Activated T-cell treated with anti-CD3 and anti-CD28 coated beads, Interleukin-2, amount 50 U/mL, for 72 hours (primary cell): ENCODE results near the gene RBM14. TPM values are rescaled to one million over a fixed set of nuclear protein-coding genes. Genes with fewer than 3 reads are reported as not detected.
"Not testable (repeated sequence)": the region's sequence is repeated elsewhere in the genome, so short reads cannot be mapped to it uniquely, and the experiment has no call there.

Experiments used
- ATAC-seq, 2 donors: fragments of 150-1000 bp; cut with Tn5 transposase; replicated peaks in 1 of 2; 2 replicates each; pipeline ENCODE4 v1.10.0; 2021; ENCODE audit warnings: moderate library complexity in 2 of 2, mild to moderate bottlenecking in 1 of 2
- DNase-seq, 2 donors: peaks; one replicate each; pipeline ENCODE4 v3.0.0; 2021 to 2022; ENCODE audit warnings: mixed read lengths in 1 of 2
- H3K27ac Mint-ChIP-seq: one replicate; pipeline ENCODE4 v1.8.0; 2022; ENCODE audit warnings: mild to moderate bottlenecking, moderate library complexity, mixed read lengths
- H3K27me3 Mint-ChIP-seq: one replicate; pipeline ENCODE4 v1.8.0; 2022; ENCODE audit warnings: low read depth, mixed read lengths
- H3K36me3 Mint-ChIP-seq, 2 donors: one replicate each; pipeline ENCODE4 v1.8.0; 2022; ENCODE audit warnings: mixed read lengths in 2 of 2, mild to moderate bottlenecking in 1 of 2; ENCODE audit not compliant: insufficient read depth in 2 of 2
- H3K4me1 Mint-ChIP-seq: one replicate; pipeline ENCODE4 v1.8.0; 2022; ENCODE audit warnings: low read depth, mixed read lengths
- H3K4me3 Mint-ChIP-seq, 2 donors: one replicate each; pipeline ENCODE4 v1.8.0; 2022; ENCODE audit warnings: mild to moderate bottlenecking in 2 of 2, mixed read lengths in 2 of 2, moderate library complexity in 2 of 2
- H3K9me3 Mint-ChIP-seq, 2 donors: one replicate each; pipeline ENCODE4 v1.8.0; 2022; ENCODE audit warnings: mixed read lengths in 2 of 2
- total RNA-seq, 2 donors: library from RNA; stranded (reverse); gene quantifications; one replicate each; pipeline ENCODE4 v1.2.3, GENCODE V29; 2022

Gene RBM14
- total RNA-seq, 2 donors from 2014 or later: 85.6 to 97.3 TPM

DNA sequence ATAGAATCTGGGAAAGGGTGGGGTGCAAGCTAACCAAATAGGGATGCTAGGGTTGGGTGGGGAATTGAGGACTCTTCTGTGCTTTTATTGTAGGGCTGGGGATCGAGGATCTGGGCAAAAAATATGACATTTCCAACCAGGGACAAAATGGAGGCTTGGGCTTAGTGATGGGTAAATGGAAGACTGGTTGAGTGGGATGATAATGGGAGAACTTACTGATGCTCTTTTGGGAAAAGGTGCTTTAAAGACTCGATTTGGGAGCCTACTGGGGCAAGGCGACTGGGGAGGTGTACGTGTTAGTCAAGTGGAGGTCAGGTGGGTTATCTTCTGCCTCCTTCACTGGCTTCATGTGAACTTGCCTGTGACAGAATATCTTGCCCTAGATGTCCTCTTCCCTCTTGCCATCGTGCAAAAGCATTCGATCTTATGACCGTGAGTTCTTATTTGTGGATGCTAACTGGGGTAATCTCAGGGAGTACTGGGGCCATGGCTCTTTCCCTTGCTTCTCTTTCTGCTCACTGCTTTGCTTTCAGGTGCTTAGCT is 11.7 kb downstream of the RBM14 start:
- no peak for DNase-seq
- no peaks in the 10 kb centered on the region for H3K9me3 Mint-ChIP-seq
- H3K36me3 Mint-ChIP-seq: peaks cover 23 to 59% of the 10 kb centered on the region in 2 donors
- H3K27ac Mint-ChIP-seq: peak overlapping the region; percentile 12
- no peak for ATAC-seq
- H3K27me3 Mint-ChIP-seq: no peaks in the 10 kb centered on the region
- no peak overlapping the region for H3K4me3 Mint-ChIP-seq
- H3K4me1 Mint-ChIP-seq: peaks cover 36% of the 10 kb centered on the region

DNA sequence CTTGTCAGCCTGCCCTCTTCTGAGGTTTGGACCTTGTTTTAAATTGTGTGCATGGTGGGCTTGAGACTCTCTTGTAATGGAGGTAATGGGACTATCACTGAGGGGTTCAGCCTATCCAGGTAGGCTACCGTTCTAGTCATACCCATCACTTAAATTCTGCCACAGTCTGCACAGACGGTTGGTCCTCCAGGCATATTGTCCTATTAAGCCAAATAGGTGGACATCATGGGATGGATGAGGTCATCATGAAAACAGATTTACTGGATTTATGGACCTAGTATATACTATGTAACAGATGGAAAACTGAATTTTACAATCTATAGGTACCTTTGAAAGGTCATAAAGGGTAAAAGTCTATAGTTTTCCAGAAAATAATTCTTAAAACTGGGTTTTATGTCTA is 12.9 kb downstream of the RBM14 start:
- no peak overlapping the region for H3K4me3 Mint-ChIP-seq
- H3K4me1 Mint-ChIP-seq: peaks cover 27% of the 10 kb centered on the region
- H3K36me3 Mint-ChIP-seq: peaks cover 19 to 52% of the 10 kb centered on the region in 2 donors
- H3K9me3 Mint-ChIP-seq: no peaks in the 10 kb centered on the region
- peak overlapping the region; percentile 68 for H3K27ac Mint-ChIP-seq
- ATAC-seq (no peak), DNase-seq (no peak)
- no peaks in the 10 kb centered on the region for H3K27me3 Mint-ChIP-seq

DNA sequence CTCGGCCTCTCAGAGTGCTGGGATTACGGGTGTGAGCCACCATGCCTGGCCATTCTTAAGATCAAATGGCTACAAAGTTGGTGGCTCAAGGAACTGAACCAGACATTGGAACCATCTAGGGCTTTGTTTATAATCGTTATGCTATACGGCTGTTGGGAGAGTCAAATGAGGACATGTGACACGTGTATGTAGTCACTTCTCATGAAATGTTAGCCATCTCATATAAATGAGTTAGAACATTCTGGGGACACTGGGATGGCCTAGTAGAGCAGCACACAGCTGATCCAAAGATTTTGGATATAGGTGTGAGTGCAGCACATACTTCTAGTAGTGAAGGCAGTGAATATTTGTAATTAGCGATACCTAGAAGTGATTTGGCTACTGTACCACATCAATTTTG is 15.5 kb downstream of the RBM14 start:
- H3K27ac Mint-ChIP-seq: peak overlapping the region; percentile 38
- no peak for ATAC-seq
- peaks cover 39% of the 10 kb centered on the region for H3K4me1 Mint-ChIP-seq
- peaks cover 18 to 49% of the 10 kb centered on the region in 2 donors for H3K36me3 Mint-ChIP-seq
- no peaks in the 10 kb centered on the region for H3K9me3 Mint-ChIP-seq
- no peak for DNase-seq
- no peak overlapping the region for H3K4me3 Mint-ChIP-seq
- no peaks in the 10 kb centered on the region for H3K27me3 Mint-ChIP-seq

GRCh38 chr11:66632952-66633351 is 16.5 kb downstream of the RBM14 start:
- DNase-seq (no peak), ATAC-seq (no peak)
- Mint-ChIP-seq H3K27me3 (no peaks in the 10 kb centered on the region), H3K9me3 (no peaks in the 10 kb centered on the region), H3K4me1 (peaks cover 45% of the 10 kb centered on the region), H3K27ac (no peak overlapping the region), H3K36me3 (peaks cover 14 to 42% of the 10 kb centered on the region in 2 donors), H3K4me3 (no peak overlapping the region)

- Mint-ChIP-seq H3K9me3 (no peaks in the 10 kb centered on the region), H3K4me1 (peaks cover 50% of the 10 kb centered on the region)
Measured at GRCh38 chr11:66636411-66636810, 20.0 kb downstream of the RBM14 start.

GRCh38 chr11:66637557-66638176 is 21.2 kb downstream of the RBM14 start:
- no peak for ATAC-seq
- H3K36me3 Mint-ChIP-seq: peaks cover 25 to 45% of the 10 kb centered on the region in 2 donors

More at GRCh38 chr11:66636411-66636810, 20.0 kb downstream of the RBM14 start:
- Mint-ChIP-seq H3K4me3 (no peak overlapping the region), H3K27ac (no peak overlapping the region), H3K36me3 (peaks cover 23 to 42% of the 10 kb centered on the region in 2 donors), H3K27me3 (no peaks in the 10 kb centered on the region)
- ATAC-seq (no peak), DNase-seq (no peak)

GRCh38 chr11:66638177-66639065 is 22.0 kb downstream of the RBM14 start, which contains the start of gene RBM4:
Gene RBM4, plus strand, starts transcription at chr11:66638703. Its CDS starts 1,009 bp downstream, at chr11:66639712.
- ATAC-seq (peak; percentile 94 to 95), DNase-seq (peak; percentile 93 to 98)
- H3K27ac Mint-ChIP-seq: peak within 1 kb of the TSS; percentile 85
- H3K4me3 Mint-ChIP-seq: peak within 1 kb of the TSS; percentile 89 to 97
- no peaks in the 10 kb centered on the region for H3K27me3 Mint-ChIP-seq
- H3K4me1 Mint-ChIP-seq: peaks cover 70% of the 10 kb centered on the region
- no peaks in the 10 kb centered on the region for H3K9me3 Mint-ChIP-seq
- peaks cover 31 to 49% of the 10 kb centered on the region in 2 donors for H3K36me3 Mint-ChIP-seq

More at GRCh38 chr11:66637557-66638176, 21.2 kb downstream of the RBM14 start:
- no peaks in the 10 kb centered on the region for H3K9me3 Mint-ChIP-seq
- peak overlapping the region; percentile 89 to 97 for H3K4me3 Mint-ChIP-seq
- H3K27me3 Mint-ChIP-seq: no peaks in the 10 kb centered on the region
- H3K27ac Mint-ChIP-seq: peak overlapping the region; percentile 85
- peaks cover 62% of the 10 kb centered on the region for H3K4me1 Mint-ChIP-seq
- no peak for DNase-seq

GRCh38 chr11:66639066-66639813 is 22.8 kb downstream of the RBM14 start:
- DNase-seq (peak; percentile 22 to 31), ATAC-seq (no peak)
- peak overlapping the region; percentile 85 for H3K27ac Mint-ChIP-seq
- H3K9me3 Mint-ChIP-seq: no peaks in the 10 kb centered on the region
- peaks cover 78% of the 10 kb centered on the region for H3K4me1 Mint-ChIP-seq
- no peaks in the 10 kb centered on the region for H3K27me3 Mint-ChIP-seq
- H3K36me3 Mint-ChIP-seq: peaks cover 31 to 52% of the 10 kb centered on the region in 2 donors
- peak overlapping the region; percentile 89 to 97 for H3K4me3 Mint-ChIP-seq

- Mint-ChIP-seq H3K4me3 (peak overlapping the region; percentile 89 to 97), H3K36me3 (peaks cover 31 to 52% of the 10 kb centered on the region in 2 donors), H3K4me1 (peaks cover 78% of the 10 kb centered on the region), H3K27ac (peak overlapping the region; percentile 85)
- not testable (repeated sequence) for DNase-seq, ATAC-seq, H3K9me3 Mint-ChIP-seq, H3K27me3 Mint-ChIP-seq
Measured at GRCh38 chr11:66639814-66640340, 23.4 kb downstream of the RBM14 start.

- H3K9me3 Mint-ChIP-seq: no peaks in the 10 kb centered on the region
- DNase-seq: no peak
- H3K4me1 Mint-ChIP-seq: peaks cover 90% of the 10 kb centered on the region
- no peak for ATAC-seq
- H3K4me3 Mint-ChIP-seq: peak overlapping the region; percentile 89 to 97
- no peaks in the 10 kb centered on the region for H3K27me3 Mint-ChIP-seq
- H3K27ac Mint-ChIP-seq: peak overlapping the region; percentile 74
- H3K36me3 Mint-ChIP-seq: peaks cover 38 to 71% of the 10 kb centered on the region in 2 donors
Measured at GRCh38 chr11:66641834-66642233, 25.4 kb downstream of the RBM14 start.

DNA sequence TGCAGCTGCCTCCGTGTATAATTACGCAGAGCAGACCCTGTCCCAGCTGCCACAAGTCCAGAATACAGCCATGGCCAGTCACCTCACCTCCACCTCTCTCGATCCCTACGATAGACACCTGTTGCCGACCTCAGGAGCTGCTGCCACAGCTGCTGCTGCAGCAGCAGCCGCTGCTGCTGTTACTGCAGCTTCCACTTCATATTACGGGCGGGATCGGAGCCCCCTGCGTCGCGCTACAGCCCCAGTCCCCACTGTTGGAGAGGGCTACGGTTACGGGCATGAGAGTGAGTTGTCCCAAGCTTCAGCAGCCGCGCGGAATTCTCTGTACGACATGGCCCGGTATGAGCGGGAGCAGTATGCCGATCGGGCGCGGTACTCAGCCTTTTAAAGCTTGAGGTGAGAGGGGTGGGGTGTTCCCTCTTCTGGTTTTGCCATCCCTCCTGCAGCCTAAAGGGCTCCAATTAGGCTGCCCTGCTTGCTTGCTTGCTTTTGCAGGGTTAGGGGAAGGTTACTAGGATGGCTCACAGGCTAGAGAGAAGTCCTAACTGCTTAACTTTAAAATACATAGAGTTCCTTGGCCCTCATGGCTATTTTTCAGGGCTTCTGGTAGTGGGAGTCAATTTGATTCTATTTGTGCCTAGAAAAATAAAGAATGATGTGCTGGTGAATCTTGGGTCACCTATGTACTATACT is 27.5 kb downstream of the RBM14 start:
- H3K27ac Mint-ChIP-seq: peak overlapping the region; percentile 14
- H3K4me3 Mint-ChIP-seq: peak overlapping the region; percentile 41 to 89
- DNase-seq: no peak
- H3K9me3 Mint-ChIP-seq: no peaks in the 10 kb centered on the region
- H3K27me3 Mint-ChIP-seq: no peaks in the 10 kb centered on the region
- ATAC-seq: no peak
- H3K4me1 Mint-ChIP-seq: peaks cover 90% of the 10 kb centered on the region
- H3K36me3 Mint-ChIP-seq: peaks cover 43 to 77% of the 10 kb centered on the region in 2 donors

- ATAC-seq (no peak), DNase-seq (no peak)
- H3K9me3 Mint-ChIP-seq: no peaks in the 10 kb centered on the region
- no peak overlapping the region for H3K4me3 Mint-ChIP-seq
- peaks cover 88% of the 10 kb centered on the region for H3K4me1 Mint-ChIP-seq
- H3K27ac Mint-ChIP-seq: peak overlapping the region; percentile 64
- no peaks in the 10 kb centered on the region for H3K27me3 Mint-ChIP-seq
- H3K36me3 Mint-ChIP-seq: peaks cover 29 to 63% of the 10 kb centered on the region in 2 donors
Measured at GRCh38 chr11:66646828-66647227, 30.4 kb downstream of the RBM14 start.
